Heart right ventricle (tissue), 16 donors: ENCODE data around the gene KLHL14. TPM values are rescaled to one million over a fixed set of nuclear protein-coding genes. Genes with fewer than 3 reads are reported as not detected.

Source experiments
- ATAC-seq, 8 donors: fragments of 200-7000 bp; cut with Tn5 transposase; one replicate each; pipeline ENCODE4 v1.9.1; 2020; ENCODE audit warnings: mild to moderate bottlenecking in 8 of 8, moderate library complexity in 8 of 8, moderate number of reproducible peaks in 1 of 8
- DNase-seq, 2 donors: peaks; one replicate each; pipeline ENCODE4 v3.0.0-alpha.2; 2020
- H3K27ac ChIP-seq, 10 donors: fragments of 200-600 bp; sonication (generic) in 2 of 10; one replicate each; pipeline versions ENCODE4 v1.5.0 to v1.8.0; 2020 to 2022; ENCODE audit warnings: mild to moderate bottlenecking in 3 of 10
- H3K27me3 ChIP-seq, 7 donors: fragments of 200-600 bp; one replicate each; pipeline ENCODE4 v1.8.0; 2021 to 2022; ENCODE audit warnings: mild to moderate bottlenecking in 2 of 7
- H3K36me3 ChIP-seq, 9 donors: fragments of 200-600 bp; sonication (generic) in 1 of 9; one replicate each; pipeline versions ENCODE4 v1.5.0 to v1.8.0; 2020 to 2022; ENCODE audit warnings: mild to moderate bottlenecking in 2 of 9
- H3K4me1 ChIP-seq, 9 donors: fragments of 200-600 bp; sonication (generic) in 1 of 9; one replicate each; pipeline versions ENCODE4 v1.5.0 to v1.8.0; 2020 to 2022; ENCODE audit warnings: mild to moderate bottlenecking in 4 of 9
- H3K4me3 ChIP-seq, 10 donors: fragments of 200-600 bp; sonication (generic) in 2 of 10; one replicate each; pipeline versions ENCODE4 v1.5.0 to v1.8.0; 2020 to 2022; ENCODE audit warnings: mild to moderate bottlenecking in 7 of 10, moderate library complexity in 2 of 10
- H3K9me3 ChIP-seq, 11 donors: fragments of 200-600 bp in 10 of 11; sonication (generic) in 2 of 11; one replicate each; pipeline versions ENCODE4 v1.5.0 to v1.8.0; 2013 to 2022; ENCODE audit warnings: mild to moderate bottlenecking in 2 of 11, control low read depth in 1 of 11, moderate library complexity in 1 of 11
- CTCF ChIP-seq, 9 donors: fragments of 200-600 bp; sonication (generic) in 2 of 9; IDR thresholded peaks; one replicate each; pipeline versions ENCODE4 v1.5.0 to v1.8.0; 2021 to 2022; ENCODE audit warnings: antibody characterized with exemption in 9 of 9, mild to moderate bottlenecking in 5 of 9, moderate library complexity in 1 of 9
- WGBS, 2 donors: extraction: QIAGEN DNeasy Blood & Tissue Kit; methylation state at CpG; one replicate each; pipeline ENCODE4 v1.1.7; 2013; ENCODE audit warnings: inconsistent platforms in 1 of 2; 5-methylcytosine and 5-hydroxymethylcytosine counted together
- intact Hi-C, 10 donors: fragments of 100-400 bp; cut with DNase I; formaldehyde crosslinking; loops; one replicate each; pipeline versions ENCODE4 v1.11.1 to v1.14.2; 2022
- polyA plus RNA-seq, 2 donors: library from polyadenylated mRNA; stranded (reverse); fragments of 200-250 nt; gene quantifications; one replicate each; pipeline ENCODE4 v1.2.3, GENCODE V29; 2013
- total RNA-seq, 10 donors: library from RNA; stranded (reverse); fragmentation: NEBNext Ultra II Directional in 3 of 10; extraction: Animal tissue kit (Norgen Biotek cat#: 25700) in 3 of 10; gene quantifications; one replicate each; pipeline versions ENCODE4 v1.2.1 to v1.2.4, GENCODE V29; 2021 to 2023
- donor health status: Arrhythmogenic right ventricular cardiomyopathy.
- donor health status: ischemic (EF 13 %, LVEDD 7.1; RV severe dilation, severe dysfunction).
- donor health status: healthy with polysubstance abuse.
- donor health status: DM: no; HTN: yes; CAD: no.
- donor health status: DM: no; HTN: no; CAD: no.
- donor health status: ischemic (EF 25% LVEDD 6.9; RV normal size, moderate dysfunction).
- donor health status: ischemic (EF 25% LVEDD 5.7; RV mildly dilated, moderate dysfunction).
- donor health status: healthy.
- donor health status: DM: yes; HTN: yes; CAD: no.
- donor health status: Ischemic cardiomyopathy.
- donor health status: ischemic (EF 35%, LVEDD 5.7; RV mildly dilated, moderate dysfunction).
- donor health status: nonischemic (EF 11% LVEDD 7.7; RV severe dilation, severe dysfunction).
- donor health status: DM: yes; HTN: yes; CAD: no.
- donor health status: PGD.
- donor health status: ischemic (EF 29% LVEDD 5.4; RV normal size, mild dysfunction).
- donor health status: nonischemic (EF 23%, LVEDD 6.1; RV moderate dilation, normal function).

The KLHL14 gene
- total and polyA plus RNA-seq, 12 donors = 0.04 to 0.28 (median 0.12) TPM; not detected in 5

GRCh38 chr18:32770054-32770665 is 2.7 kb downstream of the KLHL14 start:
- Histone ChIP-seq H3K36me3 (no peaks in the 10 kb centered on the region), H3K4me1 (peaks cover 0 to 23% (median 19%) of the 10 kb centered on the region in 9 donors), H3K27me3 (peaks cover 22 to 68% (median 46%) of the 10 kb centered on the region in 7 donors), H3K27ac (no peak overlapping the region), H3K4me3 (peak overlapping the region in 7 of 10 donors; percentile 14 to 59 (median 32)), H3K9me3 (no peaks in the 10 kb centered on the region)
- no peak for DNase-seq
- 2 to 3% methylated on average over 29 to 37 of the region's 37 CpGs for WGBS, 2 donors
- TF ChIP-seq CTCF (IDR thresholded peaks at IDR 0.05) = no peak
- intact Hi-C loops = loop anchor here in 1 of 10 donors (5.0 kb wide), 1 partner anchor 38 kb away; no protein-coding TSS in a partner anchor
- peak in 3 of 8 donors; percentile 19 to 34 (median 31) for ATAC-seq

- H3K36me3 ChIP-seq = no peaks in the 10 kb centered on the region
- H3K9me3 ChIP-seq = no peaks in the 10 kb centered on the region
- no peak for TF ChIP-seq CTCF (IDR thresholded peaks at IDR 0.05)
- H3K27ac ChIP-seq = no peak overlapping the region
- intact Hi-C loops = loop anchor here in 2 of 10 donors (5.0 to 10.0 kb wide), 2 partner anchors 37 to 55 kb away; no protein-coding TSS in a partner anchor
- H3K4me3 ChIP-seq = peak overlapping the region in 6 of 10 donors; percentile 14 to 59 (median 37)
- ATAC-seq = peak in 1 of 8 donors; percentile 39
- no peak for DNase-seq
- H3K4me1 ChIP-seq = peaks cover 0 to 23% (median 19%) of the 10 kb centered on the region in 9 donors
- peaks cover 22 to 70% (median 46%) of the 10 kb centered on the region in 7 donors for H3K27me3 ChIP-seq
- WGBS, 2 donors = 4 to 7% methylated on average over 30 to 31 of the region's 31 CpGs
Observed at GRCh38 chr18:32769586-32770053, 3.2 kb downstream of the KLHL14 start.

- intact Hi-C loops = loop anchor here in 1 of 10 donors (10.0 kb wide), 1 partner anchor 56 kb away; no protein-coding TSS in a partner anchor
- no peaks in the 10 kb centered on the region for H3K9me3 ChIP-seq
- WGBS, 2 donors = 49 to 56% methylated on average over 8 of the region's 8 CpGs
- H3K27ac ChIP-seq = no peak overlapping the region
- ATAC-seq (no peak), DNase-seq (no peak)
- H3K36me3 ChIP-seq = no peaks in the 10 kb centered on the region
- TF ChIP-seq CTCF (IDR thresholded peaks at IDR 0.05) = no peak
- peaks cover 0 to 23% (median 19%) of the 10 kb centered on the region in 9 donors for H3K4me1 ChIP-seq
- no peak overlapping the region for H3K4me3 ChIP-seq
- peaks cover 22 to 70% (median 46%) of the 10 kb centered on the region in 7 donors for H3K27me3 ChIP-seq
Observed at GRCh38 chr18:32769071-32769585, 3.7 kb downstream of the KLHL14 start.

- no peak for TF ChIP-seq CTCF (IDR thresholded peaks at IDR 0.05)
- Histone ChIP-seq H3K27ac (no peak overlapping the region), H3K27me3 (peaks cover 22 to 64% (median 46%) of the 10 kb centered on the region in 7 donors), H3K4me1 (peaks cover 0 to 23% (median 19%) of the 10 kb centered on the region in 9 donors), H3K9me3 (no peaks in the 10 kb centered on the region), H3K36me3 (no peaks in the 10 kb centered on the region), H3K4me3 (no peak overlapping the region)
- 82 to 93% methylated on average over 3 of the region's 3 CpGs for WGBS, 2 donors
- intact Hi-C loops = loop anchor here in 1 of 10 donors (10.0 kb wide), 1 partner anchor 57 kb away; no protein-coding TSS in a partner anchor
- ATAC-seq (no peak), DNase-seq (no peak)
Observed at GRCh38 chr18:32767400-32767799, 5.4 kb downstream of the KLHL14 start.
